Right lobe of liver (tissue), 6 donors: Measurements from ENCODE around the gene GTF3C2. TPM values are rescaled to one million over a fixed set of nuclear protein-coding genes. Genes with fewer than 3 reads are reported as not detected.
A peak's percentile ranks its signal among the peaks of the same experiment; 100 is the strongest.

Source experiments
- ATAC-seq, 4 donors: fragments of 200-7000 bp; cut with Tn5 transposase; one replicate each; pipeline ENCODE4 v1.9.1; 2020; ENCODE audit warnings: mild to moderate bottlenecking in 4 of 4, moderate library complexity in 4 of 4
- DNase-seq, 3 donors: peaks; one replicate each; pipeline ENCODE4 v3.0.0-alpha.2; 2020
- H3K27ac ChIP-seq, 3 donors: fragments of 200-600 bp; one replicate each; pipeline ENCODE4 v1.8.0; 2022
- H3K27me3 ChIP-seq, 2 donors: fragments of 200-600 bp; one replicate each; pipeline ENCODE4 v1.8.0; 2022
- H3K36me3 ChIP-seq, 4 donors: fragments of 200-600 bp; sonication (generic) in 1 of 4; one replicate each; pipeline versions ENCODE4 v1.5.1 to v1.8.0; 2017 to 2022; ENCODE audit warnings: control low read depth in 1 of 4
- H3K4me1 ChIP-seq, 4 donors: fragments of 200-600 bp; sonication (generic) in 1 of 4; one replicate each; pipeline versions ENCODE4 v1.5.1 to v1.8.0; 2017 to 2022; ENCODE audit warnings: control low read depth in 1 of 4
- H3K4me3 ChIP-seq, 3 donors: fragments of 200-600 bp; one replicate each; pipeline ENCODE4 v1.8.0; 2022
- H3K9me3 ChIP-seq, 4 donors: fragments of 200-600 bp; sonication (generic) in 1 of 4; one replicate each; pipeline versions ENCODE4 v1.5.1 to v1.8.0; 2017 to 2022; ENCODE audit warnings: control low read depth in 1 of 4
- CTCF ChIP-seq, 4 donors: fragments of 200-600 bp in 3 of 4; fragments of 450-650 bp in 1 of 4; IDR thresholded peaks; one replicate each; pipeline versions ENCODE4 v1.5.1 to v1.8.0; 2016 to 2022; ENCODE audit warnings: antibody characterized with exemption in 4 of 4, mild to moderate bottlenecking in 2 of 4
- POLR2A ChIP-seq: fragments of 450-650 bp; IDR thresholded peaks from one replicate; pipeline ENCODE4 v1.6.1; 2017; ENCODE audit warnings: antibody characterized with exemption, mild to moderate bottlenecking
- WGBS: methylation state at CpG from one replicate; pipeline ENCODE4 v1.1.6; 2018; ENCODE audit warnings: low coverage, low lambda C conversion rate; ENCODE audit not compliant: insufficient coverage; ENCODE audit errors: missing lambda C conversion rate; 5-methylcytosine and 5-hydroxymethylcytosine counted together
- intact Hi-C, 2 donors: fragments of 100-400 bp; cut with DNase I; formaldehyde crosslinking; loops; one replicate each; pipeline versions ENCODE4 v1.11.2 to v1.14.1; 2022
- total RNA-seq, 6 experiments: library from RNA; depleted of rRNA in 2 of 6; stranded (reverse); fragments of >200 nt in 2 of 6; fragmentation: NEBNext Ultra II Directional in 3 of 6; extraction: Animal tissue kit (Norgen Biotek cat#: 25700) in 3 of 6; gene quantifications; one replicate each; pipeline versions ENCODE4 v1.1.0 to v1.2.4, GENCODE V29; 2016 to 2023
- donor health status: DM: no; HTN: yes; CAD: no.
- donor health status: DM: no; HTN: no; CAD: no.
- donor health status: DM: no; HTN: no; CAD: no.
- donor health status: DM: no; HTN: yes; CAD: no.
- donor health status: DM: no; HTN: yes; CAD: no.

The GTF3C2 gene
- total RNA-seq, 6 experiments from 2014 or later, result 13.4 to 20.1 (median 16.8) TPM

- DNase-seq (no peak), ATAC-seq (no peak)
- intact Hi-C loops, result no loop called here
- TF ChIP-seq CTCF (IDR thresholded peaks at IDR 0.05) (no peak), POLR2A (no peak)
- peaks cover 0 to 5% (median 0%) of the 10 kb centered on the region in 4 donors for H3K36me3 ChIP-seq
- WGBS, result 89% methylated on average over 7 of the region's 7 CpGs
- no peak overlapping the region for H3K27ac ChIP-seq
- H3K9me3 ChIP-seq, result no peaks in the 10 kb centered on the region
- no peaks in the 10 kb centered on the region for H3K27me3 ChIP-seq
- H3K4me1 ChIP-seq, result peaks cover 0 to 20% (median 0%) of the 10 kb centered on the region in 4 donors
- no peak overlapping the region for H3K4me3 ChIP-seq
Measured at GRCh38 chr2:27350106-27350693, 6.4 kb downstream of the GTF3C2 start.

- Histone ChIP-seq H3K4me1 (no peaks in the 10 kb centered on the region), H3K27me3 (no peaks in the 10 kb centered on the region), H3K27ac (no peak overlapping the region), H3K36me3 (peaks cover 0 to 11% (median 3%) of the 10 kb centered on the region in 4 donors), H3K4me3 (no peak overlapping the region), H3K9me3 (no peaks in the 10 kb centered on the region)
- no CpG with 5 or more reads among the region's 2 CpGs for WGBS
- intact Hi-C loops, result no loop called here
- DNase-seq, result no peak
- no peak for TF ChIP-seq POLR2A
- ATAC-seq, result no peak
Measured at GRCh38 chr2:27347641-27348040, 8.9 kb downstream of the GTF3C2 start.

- peaks cover 5 to 80% (median 39%) of the 10 kb centered on the region in 4 donors for H3K36me3 ChIP-seq
- no peaks in the 10 kb centered on the region for H3K27me3 ChIP-seq
- no peaks in the 10 kb centered on the region for H3K9me3 ChIP-seq
- H3K4me1 ChIP-seq, result no peaks in the 10 kb centered on the region
- no peak overlapping the region for H3K27ac ChIP-seq
- intact Hi-C loops, result no loop called here
- TF ChIP-seq CTCF (IDR thresholded peaks at IDR 0.05), result no peak
- TF ChIP-seq POLR2A, result no peak
- 98% methylated on average over 7 of the region's 7 CpGs for WGBS
- no peak for ATAC-seq
- no peak for DNase-seq
- H3K4me3 ChIP-seq, result no peak overlapping the region
Measured at GRCh38 chr2:27336173-27336572, 20.4 kb downstream of the GTF3C2 start.

GRCh38 chr2:27335311-27335710 lies 21.3 kb downstream of the GTF3C2 start:
- DNase-seq (no peak), ATAC-seq (peak in 1 of 4 donors; percentile 21)
- H3K4me1 ChIP-seq, result no peaks in the 10 kb centered on the region
- no peaks in the 10 kb centered on the region for H3K9me3 ChIP-seq
- WGBS, result 71% methylated on average over 2 of the region's 3 CpGs
- H3K36me3 ChIP-seq, result peaks cover 5 to 71% (median 35%) of the 10 kb centered on the region in 4 donors
- intact Hi-C loops, result no loop called here
- TF ChIP-seq POLR2A (no peak), CTCF (IDR thresholded peaks at IDR 0.05) (no peak)
- no peaks in the 10 kb centered on the region for H3K27me3 ChIP-seq
- no peak overlapping the region for H3K27ac ChIP-seq
- H3K4me3 ChIP-seq, result no peak overlapping the region

GRCh38 chr2:27324720-27325119 lies 31.8 kb downstream of the GTF3C2 start:
- H3K4me3 ChIP-seq, result no peak overlapping the region
- H3K27me3 ChIP-seq, result no peaks in the 10 kb centered on the region
- no peak for TF ChIP-seq POLR2A
- TF ChIP-seq CTCF (IDR thresholded peaks at IDR 0.05), result no peak
- no peak for DNase-seq
- 61% methylated on average over 2 of the region's 5 CpGs for WGBS
- no peak for ATAC-seq
- intact Hi-C loops, result no loop called here
- H3K36me3 ChIP-seq, result peaks cover 0 to 39% (median 14%) of the 10 kb centered on the region in 4 donors
- H3K27ac ChIP-seq, result no peak overlapping the region
- no peaks in the 10 kb centered on the region for H3K9me3 ChIP-seq
- peaks cover 0 to 20% (median 9%) of the 10 kb centered on the region in 4 donors for H3K4me1 ChIP-seq
